Right lobe of liver (tissue), 4 donors: Measurements from ENCODE around the gene SOX8.

Experiments
- POLR2A ChIP-seq: fragments of 450-650 bp; IDR thresholded peaks from one replicate; pipeline ENCODE4 v1.6.1; 2017; ENCODE audit warnings: antibody characterized with exemption, mild to moderate bottlenecking
- TF ChIP-seq, protein P1 (sequence below), 4 donors: fragments of 200-600 bp in 3 of 4; fragments of 450-650 bp in 1 of 4; IDR thresholded peaks; one replicate each; pipeline versions ENCODE4 v1.5.1 to v1.8.0; 2016 to 2022; ENCODE audit warnings: antibody characterized with exemption in 4 of 4, mild to moderate bottlenecking in 2 of 4
- donor health status: DM: no; HTN: no; CAD: no.
- donor health status: DM: no; HTN: no; CAD: no.
- donor health status: DM: no; HTN: yes; CAD: no.

DNA sequence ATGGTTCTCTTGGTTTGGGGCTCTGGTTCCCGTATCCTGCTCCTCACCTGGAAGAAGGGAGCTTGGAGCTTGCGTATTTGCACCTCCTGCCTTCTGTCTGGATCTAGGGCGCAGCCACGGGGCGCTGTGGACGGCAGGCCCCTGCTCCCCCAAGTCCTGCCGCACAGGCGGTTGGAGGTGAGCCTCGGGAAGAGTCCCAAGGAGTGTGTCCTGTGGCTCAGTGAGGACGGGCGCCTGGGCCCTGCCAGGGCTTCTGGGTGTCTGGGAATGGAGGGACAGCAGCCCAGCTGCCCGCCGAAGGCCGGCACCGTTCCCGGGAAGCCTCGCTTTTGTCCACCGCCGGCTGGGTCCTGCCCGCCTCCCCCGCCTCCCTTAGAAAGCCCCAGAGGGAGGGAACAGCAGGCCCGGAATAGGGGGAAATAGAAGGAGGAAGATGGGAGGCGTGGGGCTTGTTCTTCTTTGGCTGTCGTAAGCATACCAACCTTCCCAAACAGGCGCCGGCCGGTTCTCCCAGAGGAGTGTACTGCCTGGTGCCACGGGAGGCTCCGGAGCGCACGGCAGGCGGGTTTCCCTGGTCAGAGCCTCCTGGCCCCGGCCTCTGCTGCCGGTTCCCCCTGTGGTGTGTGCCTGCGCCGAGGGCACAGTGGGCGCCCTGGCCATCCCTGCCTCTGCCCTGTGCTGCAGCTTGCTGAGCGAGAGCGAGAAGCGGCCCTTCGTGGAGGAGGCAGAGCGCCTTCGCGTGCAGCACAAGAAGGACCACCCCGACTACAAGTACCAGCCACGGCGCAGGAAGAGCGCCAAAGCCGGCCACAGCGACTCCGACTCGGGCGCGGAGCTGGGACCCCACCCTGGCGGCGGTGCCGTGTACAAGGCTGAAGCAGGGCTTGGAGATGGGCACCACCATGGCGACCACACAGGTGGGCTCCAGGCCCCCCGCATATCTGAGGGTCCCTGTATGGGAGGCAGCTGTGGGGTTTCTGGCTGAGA lies 1.8 kb downstream of the SOX8 start:
- TF ChIP-seq, protein P1, sequence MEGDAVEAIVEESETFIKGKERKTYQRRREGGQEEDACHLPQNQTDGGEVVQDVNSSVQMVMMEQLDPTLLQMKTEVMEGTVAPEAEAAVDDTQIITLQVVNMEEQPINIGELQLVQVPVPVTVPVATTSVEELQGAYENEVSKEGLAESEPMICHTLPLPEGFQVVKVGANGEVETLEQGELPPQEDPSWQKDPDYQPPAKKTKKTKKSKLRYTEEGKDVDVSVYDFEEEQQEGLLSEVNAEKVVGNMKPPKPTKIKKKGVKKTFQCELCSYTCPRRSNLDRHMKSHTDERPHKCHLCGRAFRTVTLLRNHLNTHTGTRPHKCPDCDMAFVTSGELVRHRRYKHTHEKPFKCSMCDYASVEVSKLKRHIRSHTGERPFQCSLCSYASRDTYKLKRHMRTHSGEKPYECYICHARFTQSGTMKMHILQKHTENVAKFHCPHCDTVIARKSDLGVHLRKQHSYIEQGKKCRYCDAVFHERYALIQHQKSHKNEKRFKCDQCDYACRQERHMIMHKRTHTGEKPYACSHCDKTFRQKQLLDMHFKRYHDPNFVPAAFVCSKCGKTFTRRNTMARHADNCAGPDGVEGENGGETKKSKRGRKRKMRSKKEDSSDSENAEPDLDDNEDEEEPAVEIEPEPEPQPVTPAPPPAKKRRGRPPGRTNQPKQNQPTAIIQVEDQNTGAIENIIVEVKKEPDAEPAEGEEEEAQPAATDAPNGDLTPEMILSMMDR (IDR thresholded peaks at IDR 0.05), result no peak
- no peak for TF ChIP-seq POLR2A
